ENCODE measurements around the gene CCDC70.
"Not testable (repeated sequence)": the region's sequence is repeated elsewhere in the genome, so short reads cannot be mapped to it uniquely, and the experiment has no call there.

Gene CCDC70

GRCh38 chr13:51861723-51862300 is at the start of gene CCDC70:
CCDC70 (plus strand) TSS chr13:51861969; CDS start chr13:51865412, 3,443 bp downstream.
- peak; percentile 58 for DNase-seq

DNA sequence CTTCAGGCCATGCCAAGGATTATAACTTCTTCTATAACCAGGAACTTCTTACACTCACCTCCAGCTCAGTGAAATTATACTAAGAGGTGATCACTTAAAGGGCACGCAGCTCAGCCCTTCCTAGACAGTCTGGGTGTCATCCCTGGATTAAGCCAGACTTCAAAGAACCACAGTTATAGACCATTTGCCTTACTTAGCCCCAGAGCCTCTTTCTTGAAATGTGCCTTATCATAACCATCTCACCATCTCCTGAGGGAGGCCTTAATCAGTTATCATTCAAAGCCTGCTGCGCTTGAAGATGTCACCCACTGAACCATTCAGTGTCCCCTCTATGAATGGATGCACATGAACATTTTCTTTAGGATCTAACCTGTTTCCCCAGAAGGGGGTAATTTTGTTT is 47.7 kb upstream of the CCDC70 start:
- DNase-seq = no peak

DNA sequence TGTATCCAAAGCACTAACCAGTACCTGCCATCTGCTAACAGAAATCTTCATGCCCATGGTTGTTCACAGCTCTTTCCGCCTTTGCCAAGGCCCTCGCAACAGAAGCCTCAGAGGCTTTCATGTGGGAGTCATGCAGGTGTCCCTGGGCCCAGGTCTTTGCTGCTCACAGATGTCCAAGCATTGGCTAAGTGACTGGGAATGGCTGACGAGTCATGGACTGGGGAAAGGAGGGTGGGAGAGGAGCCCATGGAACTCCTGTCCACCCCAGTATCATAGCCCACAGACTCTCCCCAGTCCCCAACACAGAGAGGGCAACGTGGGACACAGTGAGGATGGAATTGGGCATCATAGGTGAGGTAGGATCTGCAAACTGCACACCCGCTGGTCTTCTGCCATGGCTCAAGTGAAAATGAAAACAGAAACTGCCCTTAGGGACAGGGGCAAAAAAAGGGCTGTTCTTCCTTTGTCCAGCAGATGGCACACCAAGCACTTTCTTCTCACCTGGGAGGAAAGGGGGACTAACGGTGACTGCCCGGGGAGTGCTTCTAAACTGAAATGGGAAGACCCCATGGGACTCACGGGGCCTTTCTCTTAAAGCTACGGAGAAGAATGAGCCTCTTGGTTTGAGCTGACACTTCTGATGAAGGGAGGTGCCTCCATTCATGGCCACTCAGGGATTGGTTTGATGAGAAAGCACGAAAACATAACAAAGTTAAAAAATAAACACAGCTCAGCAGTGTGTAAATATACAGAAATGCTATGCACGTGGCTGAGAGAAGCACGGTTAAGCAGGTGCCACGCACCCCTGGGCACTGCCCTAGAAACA is 46.7 kb upstream of the CCDC70 start:
- peak; percentile 81 for DNase-seq

DNA sequence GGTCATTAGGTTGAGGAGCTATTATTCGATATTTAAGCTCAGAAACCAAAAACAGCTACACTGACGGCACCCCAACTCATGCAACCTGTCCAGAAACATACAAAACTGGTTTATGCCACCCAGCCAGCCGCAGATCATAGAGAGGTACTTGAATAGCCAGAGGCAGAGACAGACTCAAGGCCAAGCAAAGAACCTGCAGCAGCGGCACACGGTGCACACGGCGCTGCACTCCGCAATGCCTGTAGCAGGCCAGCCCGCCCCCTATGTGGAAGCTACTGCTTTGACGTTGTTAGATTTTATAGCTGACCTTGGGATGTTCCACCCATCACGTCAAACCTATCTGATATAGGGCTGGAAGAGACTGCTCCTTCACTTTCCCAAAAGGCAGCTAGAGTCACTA is 45.9 kb upstream of the CCDC70 start:
- no peak for DNase-seq

- DNase-seq = no peak
These were observed 45.0 kb upstream of the CCDC70 start for GRCh38 chr13:51816604-51817249.

DNA sequence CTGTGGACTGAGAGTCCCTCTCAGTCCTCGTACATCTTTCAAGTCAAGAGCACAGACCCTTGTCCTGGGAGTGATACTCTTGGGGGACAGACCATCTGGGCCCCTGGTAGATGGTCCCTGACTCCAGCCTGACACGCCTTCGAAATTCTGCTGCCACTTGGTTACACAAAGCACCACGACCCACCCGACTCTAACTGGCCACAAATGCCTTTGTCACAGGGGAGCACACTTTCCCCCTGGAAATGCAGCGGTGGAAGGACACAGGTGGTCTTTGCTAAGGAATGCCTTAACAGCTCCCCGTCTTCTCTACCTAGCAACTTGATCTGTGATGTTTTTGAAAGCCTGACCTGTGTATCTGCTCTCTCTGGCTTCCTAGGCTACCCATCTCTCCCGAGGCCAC is 44.1 kb upstream of the CCDC70 start:
- DNase-seq = no peak

- no peak for DNase-seq
These were observed 43.5 kb upstream of the CCDC70 start for GRCh38 chr13:51818276-51818675.

GRCh38 chr13:51818781-51819511 is 42.8 kb upstream of the CCDC70 start:
- peak; percentile 37 for DNase-seq

DNA sequence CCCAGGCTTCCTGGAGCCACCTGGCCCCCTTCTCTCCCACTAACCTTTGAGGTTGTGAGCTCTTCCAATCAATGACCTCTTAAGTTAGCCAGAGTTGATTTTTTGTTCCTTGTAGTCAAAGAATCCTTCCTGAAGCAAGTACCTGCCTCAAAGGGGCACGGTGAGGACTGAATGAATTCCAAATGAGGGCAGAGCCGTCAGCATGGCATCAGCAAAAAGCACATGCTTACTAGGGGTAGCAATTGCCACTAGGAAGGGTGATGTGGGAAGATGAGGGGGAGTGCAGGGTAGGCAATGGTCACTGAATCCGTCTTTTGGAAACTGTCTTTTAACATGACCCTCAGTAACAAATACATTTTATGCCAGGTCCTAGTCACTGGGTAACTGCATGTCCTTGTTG is 42.2 kb upstream of the CCDC70 start:
- no peak for DNase-seq

DNA sequence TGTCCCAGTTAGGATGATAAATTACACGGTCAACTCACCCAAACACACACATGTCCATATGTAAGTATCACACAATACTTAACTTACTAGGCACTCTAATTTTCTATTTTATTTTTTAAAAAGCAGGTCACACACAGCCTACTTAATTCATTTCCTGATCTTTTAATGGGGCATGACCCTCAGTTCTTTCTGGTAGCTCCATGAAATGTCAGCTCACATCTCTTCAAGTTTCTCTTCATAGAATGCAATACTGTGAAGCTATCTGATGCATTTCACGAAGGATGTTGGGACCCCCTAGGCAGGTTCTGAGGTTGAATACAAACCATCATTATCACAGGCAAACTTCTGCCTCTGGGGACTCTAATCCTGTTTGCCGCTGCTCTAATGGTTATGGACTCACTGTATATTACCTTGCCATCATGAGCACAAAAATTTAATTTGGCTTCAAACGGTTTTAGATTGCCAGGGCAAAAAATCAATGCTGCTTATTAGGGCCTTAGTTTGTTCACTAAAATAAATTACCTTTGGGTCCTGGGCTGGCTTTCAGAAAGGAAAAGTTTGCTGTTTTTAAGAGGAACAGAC is 41.7 kb upstream of the CCDC70 start:
- DNase-seq = no peak

DNA sequence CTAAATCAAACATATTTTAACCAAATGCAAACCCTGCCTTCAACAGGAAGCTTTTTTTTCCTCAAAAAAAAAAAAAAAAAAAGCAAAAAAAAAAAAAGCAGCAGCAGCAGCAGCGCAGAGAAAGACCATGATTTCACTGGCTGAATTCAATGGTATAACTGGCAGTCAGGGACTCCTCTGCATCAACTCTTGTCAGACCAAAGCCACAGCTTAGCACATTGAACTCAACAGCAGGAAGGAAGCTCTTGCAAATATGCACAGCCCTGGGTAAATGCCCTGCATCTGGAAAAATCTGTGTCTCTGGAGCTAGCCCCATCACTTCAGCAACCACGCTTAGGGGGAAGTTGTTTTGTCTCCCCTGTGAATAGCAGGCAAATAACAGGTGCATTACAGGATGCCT is 40.2 kb upstream of the CCDC70 start:
- DNase-seq = peak; percentile 50

GRCh38 chr13:51822106-51822815 is 39.5 kb upstream of the CCDC70 start:
- peak; percentile 53 for DNase-seq

DNA sequence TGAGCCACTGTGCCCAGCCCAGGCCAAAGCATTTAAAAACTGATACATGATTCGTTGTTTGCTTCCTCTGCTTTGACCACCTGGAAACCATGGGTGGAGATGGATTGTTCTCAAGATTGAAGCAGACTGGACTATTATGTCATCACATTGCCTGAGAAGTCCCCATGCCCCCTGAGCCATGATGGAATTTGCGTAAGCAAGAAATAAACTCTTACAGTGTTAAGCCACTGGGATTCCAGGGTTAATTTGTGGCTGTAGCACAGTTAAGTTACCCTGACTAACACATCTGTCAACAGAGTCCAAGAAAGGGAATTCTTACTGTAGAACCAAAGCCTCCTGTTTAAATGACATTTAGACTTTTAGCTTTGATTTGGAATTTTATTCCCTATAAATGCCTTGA is 38.4 kb upstream of the CCDC70 start:
- no peak for DNase-seq

- DNase-seq = no peak
These were observed 37.9 kb upstream of the CCDC70 start for GRCh38 chr13:51823863-51824262.

GRCh38 chr13:51824712-51825111 is 37.1 kb upstream of the CCDC70 start:
- DNase-seq = not testable (repeated sequence)

GRCh38 chr13:51825165-51825592 is 36.6 kb upstream of the CCDC70 start:
- DNase-seq = peak; percentile 81

DNA sequence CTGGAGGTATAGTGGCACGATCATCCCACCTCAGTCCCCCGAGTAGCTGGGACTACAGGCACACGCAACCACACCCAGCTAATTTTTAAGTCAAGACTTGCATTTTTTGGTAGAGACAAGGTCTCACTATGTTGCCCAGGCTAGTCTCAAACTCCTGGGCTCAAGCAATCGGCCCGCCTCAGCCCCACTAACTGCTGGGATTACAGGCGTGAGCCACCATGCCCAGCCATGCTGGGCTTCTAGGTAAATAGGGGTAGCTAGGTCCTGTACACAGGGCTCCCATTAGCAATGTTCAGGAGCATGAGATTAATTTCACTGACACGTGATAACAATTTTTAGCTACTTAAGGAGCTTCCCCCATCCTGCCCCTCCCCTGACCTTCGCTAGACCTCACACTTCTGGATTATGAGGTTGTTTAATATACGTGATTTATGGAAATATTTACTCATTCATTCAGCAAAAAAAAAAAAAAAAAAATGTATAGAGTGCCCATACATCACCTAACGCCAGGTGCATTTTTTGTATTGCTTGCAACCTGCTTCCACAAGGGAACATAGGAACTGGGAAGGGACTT is 36.0 kb upstream of the CCDC70 start:
- DNase-seq = no peak

GRCh38 chr13:51826606-51827005 is 35.2 kb upstream of the CCDC70 start:
- no peak for DNase-seq

DNA sequence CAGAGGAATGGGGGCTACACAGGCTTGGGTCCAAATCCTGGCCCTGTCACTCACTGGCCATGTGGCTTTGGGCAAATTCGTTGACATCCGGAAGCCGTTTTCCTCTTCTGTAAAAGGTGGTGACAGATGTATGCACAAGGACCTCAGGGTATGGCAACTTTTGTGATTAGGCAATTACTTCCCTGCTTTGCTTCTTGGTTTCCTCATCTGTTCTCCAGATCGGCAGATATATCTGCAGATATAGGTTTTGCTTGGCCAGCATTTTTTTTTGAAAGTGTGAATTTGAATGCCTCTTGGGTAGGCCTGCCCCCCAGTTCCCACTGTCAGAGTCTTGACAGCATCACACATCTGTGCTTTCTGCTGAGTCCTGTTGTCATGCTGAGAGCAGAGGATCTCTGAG is 34.5 kb upstream of the CCDC70 start:
- DNase-seq = no peak

DNA sequence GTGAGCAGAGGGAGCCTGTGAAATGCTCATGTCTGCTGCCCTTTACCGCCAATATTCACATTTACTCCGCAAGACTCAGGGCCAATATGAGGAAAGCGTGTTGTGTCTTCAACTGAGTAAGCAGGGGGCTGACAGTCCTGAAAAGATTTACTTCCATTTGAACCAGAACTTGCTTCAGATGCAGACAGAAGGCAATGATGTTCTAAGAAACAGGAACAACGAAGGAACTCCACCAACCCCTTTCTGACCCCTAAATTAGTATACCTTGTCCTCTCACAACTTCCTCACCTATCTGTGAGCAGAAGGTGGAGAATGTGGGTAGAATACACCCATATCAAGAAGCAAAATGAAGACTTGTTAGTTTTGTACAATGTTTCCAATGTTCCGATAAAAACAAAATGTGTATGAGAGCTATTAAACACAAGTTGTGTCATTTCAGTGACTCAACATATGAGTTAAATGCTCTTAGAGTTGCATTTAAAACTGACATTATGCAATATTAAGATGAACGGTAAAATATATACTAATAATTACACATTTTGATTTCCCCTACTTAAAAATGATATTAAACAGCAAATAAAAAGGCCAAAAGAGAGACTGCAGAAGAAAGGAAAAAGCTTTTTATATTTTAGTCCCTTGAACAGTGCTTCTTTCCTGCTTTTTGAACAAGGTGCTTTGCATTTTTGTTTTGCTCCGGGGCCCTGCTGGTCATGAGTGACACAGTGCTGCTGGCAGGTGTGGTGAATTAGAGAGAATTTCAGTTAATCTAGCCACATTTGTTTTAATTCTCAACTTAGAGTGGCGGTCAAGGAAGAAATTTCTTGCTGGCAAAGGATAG is 32.8 kb upstream of the CCDC70 start:
- no peak for DNase-seq

DNA sequence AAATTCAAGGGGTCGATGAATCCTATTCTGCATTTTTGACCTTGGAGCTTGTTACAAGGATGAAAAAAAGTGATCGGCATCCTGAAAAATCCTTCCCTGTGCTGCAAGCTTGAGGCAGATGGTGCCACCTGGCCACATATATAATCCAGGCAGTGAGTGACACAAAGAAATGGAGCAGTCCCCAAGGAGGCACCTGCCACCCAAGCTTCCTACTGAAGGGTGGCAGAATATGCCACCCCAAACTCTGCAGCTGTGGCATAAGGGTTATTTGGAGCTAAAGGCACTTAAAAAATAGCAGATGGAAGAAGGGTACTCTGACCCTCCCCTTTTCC is 32.2 kb upstream of the CCDC70 start:
- no peak for DNase-seq
